HEK293 (cell line): ENCODE measurements around the gene OR1I1.

ENCODE experiments used
- CTCF ChIA-PET: fragments of 350-600 bp; formaldehyde crosslinking; extraction: SDS; loops from one replicate; lab custom pipeline; 2021; ENCODE audit warnings: antibody characterized with exemption; lab: Yijun Ruan, JAX
- POLR2A ChIA-PET: fragments of 300-600 bp; formaldehyde crosslinking; extraction: SDS; loops from one replicate; lab custom pipeline; 2020; ENCODE audit warnings: antibody characterized with exemption, inconsistent platforms; lab: Yijun Ruan, JAX
- H3K27ac ChIP-seq: fragments of 200-500 bp; sonication (Bioruptor generic); 2 replicates; pipeline ENCODE4 v1.5.1; 2014; ENCODE audit warnings: low read depth, low read length, control low read depth, inconsistent platforms; ENCODE audit errors: extremely low read depth
- H3K36me3 ChIP-seq, 2 experiments: fragments of 200-500 bp in 1 of 2; sonication (Bioruptor generic) in 1 of 2; 1 replicate in 1 of 2; 2 replicates in 1 of 2; pipeline ENCODE4 v1.5.1; 2014 to 2017; ENCODE audit warnings: inconsistent platforms in 2 of 2, low read length in 2 of 2; ENCODE audit not compliant: control insufficient read depth in 2 of 2, insufficient read depth in 1 of 2
- H3K4me1 ChIP-seq: fragments of 200-500 bp; sonication (Bioruptor generic); 2 replicates; pipeline ENCODE4 v1.5.1; 2014; ENCODE audit warnings: mild to moderate bottlenecking, low read length, inconsistent platforms; ENCODE audit not compliant: control insufficient read depth, insufficient read depth
- H3K4me3 ChIP-seq: 2 replicates; pipeline ENCODE4 v1.5.1; 2011; ENCODE audit warnings: low read depth, mild to moderate bottlenecking, control low read depth, low read length, moderate library complexity
- H3K9me3 ChIP-seq: fragments of 200-500 bp; sonication (Bioruptor generic); 2 replicates; pipeline ENCODE4 v1.5.1; 2014; ENCODE audit warnings: low read depth, low read length, inconsistent platforms; ENCODE audit not compliant: control insufficient read depth, insufficient read depth
- GFI1B ChIP-seq: fragments of 450-650 bp; formaldehyde crosslinking; IDR thresholded peaks from 2 replicates; pipeline ENCODE4 v1.5.1; 2016; ENCODE audit warnings: missing biosample characterization, missing genetic modification characterization
- MYNN ChIP-seq: fragments of 450-650 bp; formaldehyde crosslinking; IDR thresholded peaks from 2 replicates; pipeline ENCODE4 v1.5.1; 2016; ENCODE audit warnings: missing biosample characterization, missing genetic modification characterization, borderline replicate concordance
- OVOL3 ChIP-seq: fragments of 450-650 bp; formaldehyde crosslinking; IDR thresholded peaks from 2 replicates; pipeline ENCODE4 v1.5.1; 2016; ENCODE audit warnings: missing biosample characterization, missing genetic modification characterization
- SCRT1 ChIP-seq: fragments of 450-650 bp; formaldehyde crosslinking; IDR thresholded peaks from 2 replicates; pipeline ENCODE4 v1.5.1; 2016; ENCODE audit warnings: missing biosample characterization, missing genetic modification characterization, borderline replicate concordance
- TCF7L2 ChIP-seq: IDR thresholded peaks from 2 replicates; pipeline ENCODE4 v1.6.1; 2011; ENCODE audit warnings: low read depth, mild to moderate bottlenecking, inconsistent platforms, low read length, moderate library complexity, borderline replicate concordance
- ZEB2 ChIP-seq: fragments of 450-650 bp; formaldehyde crosslinking; IDR thresholded peaks from 2 replicates; pipeline ENCODE4 v1.5.1; 2016; ENCODE audit warnings: missing biosample characterization, missing genetic modification characterization
- ZFHX2 ChIP-seq: fragments of 450-650 bp; formaldehyde crosslinking; conservative IDR thresholded peaks from 2 replicates; pipeline ENCODE4 v1.5.1; 2016; ENCODE audit warnings: missing biosample characterization, missing genetic modification characterization
- ZNF112 ChIP-seq: fragments of 450-650 bp; formaldehyde crosslinking; IDR thresholded peaks from 2 replicates; pipeline ENCODE4 v1.5.0; 2017; ENCODE audit warnings: missing biosample characterization, missing genetic modification characterization
- ZNF174 ChIP-seq: fragments of 450-650 bp; formaldehyde crosslinking; IDR thresholded peaks from 2 replicates; pipeline ENCODE4 v1.5.0; 2017; ENCODE audit warnings: missing biosample characterization, mild to moderate bottlenecking, missing genetic modification characterization
- ZNF184 ChIP-seq: fragments of 450-650 bp; IDR thresholded peaks from 2 replicates; pipeline ENCODE4 v1.5.1; 2018; ENCODE audit warnings: missing biosample characterization, mild to moderate bottlenecking, missing genetic modification characterization
- ZNF19 ChIP-seq: fragments of 450-650 bp; formaldehyde crosslinking; IDR thresholded peaks from 2 replicates; pipeline ENCODE4; 2016; ENCODE audit warnings: missing biosample characterization, missing genetic modification characterization, low read depth
- ZNF221 ChIP-seq: fragments of 450-650 bp; formaldehyde crosslinking; IDR thresholded peaks from 2 replicates; pipeline ENCODE4 v1.5.1; 2017; ENCODE audit warnings: missing biosample characterization, missing genetic modification characterization, borderline replicate concordance
- ZNF292 ChIP-seq: fragments of 450-650 bp; formaldehyde crosslinking; IDR thresholded peaks from 2 replicates; pipeline ENCODE4 v1.5.1; 2016; ENCODE audit warnings: low read depth, missing biosample characterization, missing genetic modification characterization, borderline replicate concordance
- ZNF311 ChIP-seq: fragments of 450-650 bp; formaldehyde crosslinking; IDR thresholded peaks from 2 replicates; pipeline ENCODE4 v1.5.1; 2017; ENCODE audit warnings: missing biosample characterization, missing genetic modification characterization, borderline replicate concordance
- ZNF404 ChIP-seq: fragments of 450-650 bp; formaldehyde crosslinking; IDR thresholded peaks from 2 replicates; pipeline ENCODE4 v1.5.1; 2017; ENCODE audit warnings: missing biosample characterization, missing genetic modification characterization
- ZNF416 ChIP-seq: fragments of 450-650 bp; formaldehyde crosslinking; IDR thresholded peaks from 2 replicates; pipeline ENCODE4 v1.5.1; 2016; ENCODE audit warnings: missing biosample characterization, missing genetic modification characterization
- ZNF423 ChIP-seq: fragments of 450-650 bp; formaldehyde crosslinking; IDR thresholded peaks from 2 replicates; pipeline ENCODE4 v1.5.1; 2016; ENCODE audit warnings: missing biosample characterization, missing genetic modification characterization
- ZNF48 ChIP-seq: fragments of 450-650 bp; formaldehyde crosslinking; IDR thresholded peaks from 2 replicates; pipeline ENCODE4 v1.5.1; 2016; ENCODE audit warnings: missing biosample characterization, missing genetic modification characterization
- ZNF596 ChIP-seq: fragments of 450-650 bp; IDR thresholded peaks from 2 replicates; pipeline ENCODE4 v1.5.0; 2018; ENCODE audit warnings: missing biosample characterization, mild to moderate bottlenecking, missing genetic modification characterization, moderate library complexity
- ZNF623 ChIP-seq: fragments of 450-650 bp; formaldehyde crosslinking; IDR thresholded peaks from 2 replicates; pipeline ENCODE4 v1.5.1; 2016; ENCODE audit warnings: missing biosample characterization, missing genetic modification characterization
- ZNF654 ChIP-seq: fragments of 450-650 bp; formaldehyde crosslinking; IDR thresholded peaks from 2 replicates; pipeline ENCODE4 v1.5.1; 2016; ENCODE audit warnings: low read depth, missing biosample characterization, missing genetic modification characterization
- ZNF747 ChIP-seq: fragments of 450-650 bp; formaldehyde crosslinking; IDR thresholded peaks from 2 replicates; pipeline ENCODE4 v1.5.1; 2016; ENCODE audit warnings: missing biosample characterization, missing genetic modification characterization
- ZNF843 ChIP-seq: fragments of 450-650 bp; formaldehyde crosslinking; IDR thresholded peaks from 2 replicates; pipeline ENCODE4 v1.5.1; 2016; ENCODE audit warnings: missing biosample characterization, missing genetic modification characterization
- ZSCAN16 ChIP-seq: fragments of 450-650 bp; formaldehyde crosslinking; IDR thresholded peaks from 2 replicates; pipeline ENCODE4 v1.5.1; 2016; ENCODE audit warnings: missing biosample characterization, missing genetic modification characterization
- TF ChIP-seq, protein P1 (sequence below): fragments of 450-650 bp; formaldehyde crosslinking; IDR thresholded peaks from 2 replicates; pipeline ENCODE4 v1.5.1; 2017; ENCODE audit warnings: missing biosample characterization, missing genetic modification characterization
- TF ChIP-seq, protein P2 (sequence below): fragments of 450-650 bp; formaldehyde crosslinking; IDR thresholded peaks from 2 replicates; pipeline ENCODE4 v1.5.1; 2016; ENCODE audit warnings: missing biosample characterization, missing genetic modification characterization
- TF ChIP-seq, protein P3 (sequence below): fragments of 450-650 bp; formaldehyde crosslinking; IDR thresholded peaks from 2 replicates; pipeline ENCODE4 v1.5.1; 2016; ENCODE audit warnings: missing biosample characterization, missing genetic modification characterization
- TF ChIP-seq, protein P4 (sequence below): fragments of 450-650 bp; formaldehyde crosslinking; optimal IDR thresholded peaks from 2 replicates; pipeline ENCODE3; 2016; ENCODE audit warnings: missing biosample characterization, mild to moderate bottlenecking, missing genetic modification characterization
- TF ChIP-seq, protein P5 (sequence below): fragments of 450-650 bp; formaldehyde crosslinking; IDR thresholded peaks from 2 replicates; pipeline ENCODE4 v1.5.1; 2016; ENCODE audit warnings: missing biosample characterization, missing genetic modification characterization

Gene OR1I1

DNA sequence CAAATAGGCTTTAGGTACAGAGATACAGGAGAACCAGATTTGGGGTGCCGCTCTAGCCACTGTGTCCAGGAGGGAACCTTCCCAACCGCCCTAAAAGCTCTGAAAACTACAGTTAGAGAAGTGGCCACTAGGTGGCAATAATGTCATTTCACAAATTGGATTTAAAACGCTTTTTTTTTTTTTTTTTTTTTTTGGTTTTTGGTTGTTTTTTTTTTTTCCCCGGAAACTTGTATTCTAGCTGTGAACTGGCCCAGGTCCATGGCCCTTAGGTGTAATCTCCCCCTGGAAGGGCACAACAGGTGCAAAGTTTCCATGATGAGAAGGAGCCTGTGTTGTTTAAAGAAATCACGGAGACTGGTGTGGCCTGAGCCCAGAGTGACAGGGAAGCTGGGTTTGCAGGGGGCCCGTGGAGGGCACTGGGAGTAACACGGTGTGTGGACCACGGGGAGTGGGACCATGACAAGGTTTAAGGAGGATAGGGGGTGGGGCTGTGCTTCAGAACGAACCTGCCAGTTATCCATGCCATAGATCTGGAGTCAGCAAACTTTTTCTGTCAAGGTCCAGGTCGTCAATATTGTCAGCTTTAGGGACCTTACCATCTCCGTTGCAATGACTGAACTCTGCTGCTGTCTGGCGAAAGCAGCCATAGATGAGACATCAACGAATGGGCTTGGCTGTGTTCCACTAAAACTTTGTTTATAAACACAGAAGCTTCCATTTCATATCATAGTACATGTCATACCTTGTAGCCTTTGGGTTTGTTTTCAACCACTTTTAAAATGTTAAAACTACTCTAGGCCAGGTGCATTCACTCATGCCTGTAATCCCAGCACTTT is 10.1 kb downstream of the OR1I1 start (continued):
- TF ChIP-seq, protein P1, sequence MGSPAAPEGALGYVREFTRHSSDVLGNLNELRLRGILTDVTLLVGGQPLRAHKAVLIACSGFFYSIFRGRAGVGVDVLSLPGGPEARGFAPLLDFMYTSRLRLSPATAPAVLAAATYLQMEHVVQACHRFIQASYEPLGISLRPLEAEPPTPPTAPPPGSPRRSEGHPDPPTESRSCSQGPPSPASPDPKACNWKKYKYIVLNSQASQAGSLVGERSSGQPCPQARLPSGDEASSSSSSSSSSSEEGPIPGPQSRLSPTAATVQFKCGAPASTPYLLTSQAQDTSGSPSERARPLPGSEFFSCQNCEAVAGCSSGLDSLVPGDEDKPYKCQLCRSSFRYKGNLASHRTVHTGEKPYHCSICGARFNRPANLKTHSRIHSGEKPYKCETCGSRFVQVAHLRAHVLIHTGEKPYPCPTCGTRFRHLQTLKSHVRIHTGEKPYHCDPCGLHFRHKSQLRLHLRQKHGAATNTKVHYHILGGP: no peak
- TF ChIP-seq ZSCAN16: no peak
- no peak for TF ChIP-seq ZNF843 (tag by site-specific recombination)
- TF ChIP-seq ZNF404 (tag by site-specific recombination): no peak
- TF ChIP-seq MYNN (tag by site-specific recombination): no peak
- TF ChIP-seq, protein P2, sequence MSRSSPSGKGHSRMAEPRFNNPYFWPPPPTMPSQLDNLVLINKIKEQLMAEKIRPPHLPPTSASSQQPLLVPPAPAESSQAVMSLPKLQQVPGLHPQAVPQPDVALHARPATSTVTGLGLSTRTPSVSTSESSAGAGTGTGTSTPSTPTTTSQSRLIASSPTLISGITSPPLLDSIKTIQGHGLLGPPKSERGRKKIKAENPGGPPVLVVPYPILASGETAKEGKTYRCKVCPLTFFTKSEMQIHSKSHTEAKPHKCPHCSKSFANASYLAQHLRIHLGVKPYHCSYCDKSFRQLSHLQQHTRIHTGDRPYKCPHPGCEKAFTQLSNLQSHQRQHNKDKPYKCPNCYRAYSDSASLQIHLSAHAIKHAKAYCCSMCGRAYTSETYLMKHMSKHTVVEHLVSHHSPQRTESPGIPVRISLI (tag by site-specific recombination): peak; percentile 93
- TF ChIP-seq, protein P3, sequence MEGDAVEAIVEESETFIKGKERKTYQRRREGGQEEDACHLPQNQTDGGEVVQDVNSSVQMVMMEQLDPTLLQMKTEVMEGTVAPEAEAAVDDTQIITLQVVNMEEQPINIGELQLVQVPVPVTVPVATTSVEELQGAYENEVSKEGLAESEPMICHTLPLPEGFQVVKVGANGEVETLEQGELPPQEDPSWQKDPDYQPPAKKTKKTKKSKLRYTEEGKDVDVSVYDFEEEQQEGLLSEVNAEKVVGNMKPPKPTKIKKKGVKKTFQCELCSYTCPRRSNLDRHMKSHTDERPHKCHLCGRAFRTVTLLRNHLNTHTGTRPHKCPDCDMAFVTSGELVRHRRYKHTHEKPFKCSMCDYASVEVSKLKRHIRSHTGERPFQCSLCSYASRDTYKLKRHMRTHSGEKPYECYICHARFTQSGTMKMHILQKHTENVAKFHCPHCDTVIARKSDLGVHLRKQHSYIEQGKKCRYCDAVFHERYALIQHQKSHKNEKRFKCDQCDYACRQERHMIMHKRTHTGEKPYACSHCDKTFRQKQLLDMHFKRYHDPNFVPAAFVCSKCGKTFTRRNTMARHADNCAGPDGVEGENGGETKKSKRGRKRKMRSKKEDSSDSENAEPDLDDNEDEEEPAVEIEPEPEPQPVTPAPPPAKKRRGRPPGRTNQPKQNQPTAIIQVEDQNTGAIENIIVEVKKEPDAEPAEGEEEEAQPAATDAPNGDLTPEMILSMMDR (tag by site-specific recombination): 0 out of 2 replicates have a peak, but pooled peaks have one; percentile 12
- no peak for TF ChIP-seq ZNF184 (tag by site-specific recombination)
- TF ChIP-seq ZFHX2: no peak
- TF ChIP-seq ZNF292 (tag by site-specific recombination): no peak
- no peak for TF ChIP-seq ZNF311 (tag by site-specific recombination)
- no peak for TF ChIP-seq ZNF48
- TF ChIP-seq ZNF654 (tag by site-specific recombination): peak; percentile 70
- no peak for TF ChIP-seq ZNF19 (tag by site-specific recombination)
- no peak for TF ChIP-seq ZNF423 (tag by site-specific recombination)

DNA sequence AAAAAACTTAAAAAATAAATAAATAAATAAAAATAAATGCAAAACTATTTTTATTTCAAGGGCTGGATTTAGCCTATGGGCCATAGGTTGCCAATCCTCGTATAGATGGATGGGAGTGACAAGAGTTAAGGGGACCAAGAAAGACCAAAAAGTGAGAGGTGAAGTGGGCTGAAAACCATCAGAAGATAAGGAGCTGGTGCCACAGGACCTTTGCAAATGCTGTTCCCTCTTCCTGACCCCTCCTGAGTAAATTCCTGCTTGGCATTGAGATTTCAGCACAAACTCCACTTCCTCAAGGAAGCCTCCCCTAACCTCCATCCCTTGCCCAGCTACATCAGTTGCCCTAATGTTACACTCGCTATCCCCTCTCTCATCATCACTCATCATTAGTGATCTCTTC is 11.0 kb downstream of the OR1I1 start:
- Histone ChIP-seq H3K27ac (no peak overlapping the region), H3K4me1 (no peaks in the 10 kb centered on the region), H3K36me3 (no peaks in the 10 kb centered on the region), H3K4me3 (no peak overlapping the region), H3K9me3 (no peaks in the 10 kb centered on the region)
- peak; percentile 79 for TF ChIP-seq ZNF623 (tag by site-specific recombination)
- TF ChIP-seq ZNF596: no peak
- ChIA-PET POLR2A (interaction anchor here (1.1 kb wide), 1 partner anchor 8 kb away, joined by 3 read pairs; no protein-coding TSS in a partner anchor), CTCF (interaction anchor here (0.6 to 3.2 kb wide), 16 partner anchors 8 to 534 kb away, joined by 3 to 18 read pairs (median 6); partner anchors contain the start of gene OR1I1)

DNA sequence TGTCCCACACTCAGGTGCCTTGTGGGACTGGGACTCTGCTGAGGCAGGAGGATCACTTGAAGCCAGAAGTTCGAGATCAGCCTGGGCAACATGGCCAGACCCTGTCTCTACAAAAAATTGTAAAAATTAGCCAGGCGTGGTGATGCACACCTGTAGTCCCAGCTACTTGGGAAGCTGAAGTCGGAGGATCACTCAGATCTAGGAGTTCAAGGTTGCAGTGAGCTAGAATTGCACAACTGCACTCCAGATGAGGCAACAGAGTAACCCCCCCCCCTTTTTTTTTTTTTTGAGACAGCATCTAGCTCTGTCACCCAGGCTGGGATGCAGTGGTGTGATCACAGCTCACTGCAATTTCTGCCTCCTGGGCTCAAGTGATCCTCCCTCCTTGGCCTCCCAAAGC is 14.2 kb downstream of the OR1I1 start:
- H3K9me3 ChIP-seq: no peaks in the 10 kb centered on the region
- POLR2A ChIA-PET: no interaction called here
- no peaks in the 10 kb centered on the region for H3K36me3 ChIP-seq
- no peak overlapping the region for H3K4me3 ChIP-seq
- CTCF ChIA-PET: interaction anchor here (0.6 to 1.2 kb wide), 3 partner anchors 56 to 464 kb away, joined by 3 to 4 read pairs (median 3); no protein-coding TSS in a partner anchor
- H3K4me1 ChIP-seq: no peaks in the 10 kb centered on the region
- H3K27ac ChIP-seq: no peak overlapping the region
- TF ChIP-seq ZNF174 (tag by site-specific recombination): no peak
- TF ChIP-seq, protein P4, sequence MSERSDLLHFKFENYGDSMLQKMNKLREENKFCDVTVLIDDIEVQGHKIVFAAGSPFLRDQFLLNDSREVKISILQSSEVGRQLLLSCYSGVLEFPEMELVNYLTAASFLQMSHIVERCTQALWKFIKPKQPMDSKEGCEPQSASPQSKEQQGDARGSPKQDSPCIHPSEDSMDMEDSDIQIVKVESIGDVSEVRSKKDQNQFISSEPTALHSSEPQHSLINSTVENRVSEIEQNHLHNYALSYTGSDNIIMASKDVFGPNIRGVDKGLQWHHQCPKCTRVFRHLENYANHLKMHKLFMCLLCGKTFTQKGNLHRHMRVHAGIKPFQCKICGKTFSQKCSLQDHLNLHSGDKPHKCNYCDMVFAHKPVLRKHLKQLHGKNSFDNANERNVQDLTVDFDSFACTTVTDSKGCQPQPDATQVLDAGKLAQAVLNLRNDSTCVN (tag by site-specific recombination): no peak
- no peak for TF ChIP-seq ZNF221 (tag by site-specific recombination)
- no peak for TF ChIP-seq SCRT1
- no peak for TF ChIP-seq GFI1B (tag by site-specific recombination)
- no peak for TF ChIP-seq TCF7L2
- TF ChIP-seq ZEB2 (tag by site-specific recombination): no peak
- TF ChIP-seq, protein P5, sequence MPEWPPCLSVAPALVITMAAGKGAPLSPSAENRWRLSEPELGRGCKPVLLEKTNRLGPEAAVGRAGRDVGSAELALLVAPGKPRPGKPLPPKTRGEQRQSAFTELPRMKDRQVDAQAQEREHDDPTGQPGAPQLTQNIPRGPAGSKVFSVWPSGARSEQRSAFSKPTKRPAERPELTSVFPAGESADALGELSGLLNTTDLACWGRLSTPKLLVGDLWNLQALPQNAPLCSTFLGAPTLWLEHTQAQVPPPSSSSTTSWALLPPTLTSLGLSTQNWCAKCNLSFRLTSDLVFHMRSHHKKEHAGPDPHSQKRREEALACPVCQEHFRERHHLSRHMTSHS (tag by site-specific recombination): no peak
- TF ChIP-seq ZNF112 (tag by site-specific recombination): no peak
- TF ChIP-seq ZNF416 (tag by site-specific recombination): no peak
- TF ChIP-seq ZNF747: no peak
- TF ChIP-seq OVOL3 (tag by site-specific recombination): no peak
